HCT116 (cell line): ENCODE results near the gene MCFD2. TPM values are rescaled to one million over a fixed set of nuclear protein-coding genes. Genes with fewer than 3 reads are reported as not detected.

Source experiments
- ATAC-seq: fragments of 200-7000 bp; cut with Tn5 transposase; 2 replicates; pipeline ENCODE4 v1.9.1; 2020; ENCODE audit warnings: mild to moderate bottlenecking, moderate library complexity
- BruUV-seq: library from RNA; stranded (reverse); fragments of 400-500 nt; replicated peaks from 2 replicates; lab custom pipeline; 2021; lab: Mats Ljungman, UMichigan
- CTCF ChIA-PET: fragments of 300-600 bp; sonication (Branson Sonifier 250); formaldehyde crosslinking; loops from one replicate; lab custom pipeline; 2021; ENCODE audit warnings: antibody characterized with exemption; lab: Charles Lee
- POLR2A ChIA-PET: fragments of 300-600, 350-600 bp; sonication (Branson Sonifier 250); formaldehyde crosslinking; loops from one replicate; lab custom pipeline; 2021; ENCODE audit warnings: antibody characterized with exemption; lab: Charles Lee
- RAD21 ChIA-PET, 2 experiments: fragments of 300-600 bp; sonication (Branson Sonifier 250); formaldehyde crosslinking; loops; one replicate each; lab custom pipeline; 2023; ENCODE audit warnings: low total read pairs in 2 of 2; ENCODE audit not compliant: uncharacterized antibody in 2 of 2, unreplicated experiment in 2 of 2, low non-redundant PET in 1 of 2; lab: Charles Lee
- DNase-seq: peaks from one replicate; pipeline ENCODE4 v3.0.0-alpha.2; 2010; ENCODE audit warnings: low read depth, low spot score
- H2AFZ ChIP-seq: fragments of 200-600 bp; shearing (Covaris generic), sonication (generic); 2 replicates; pipeline ENCODE4 v1.6.1; 2017; ENCODE audit warnings: low read depth, mixed run types, mixed read lengths, antibody characterized with exemption, low read length; ENCODE audit not compliant: poor library complexity, severe bottlenecking
- H3K27ac ChIP-seq: 2 replicates; pipeline ENCODE4 v1.5.1; 2012; ENCODE audit warnings: low read depth, low read length
- H3K27me3 ChIP-seq: fragments of 200-600 bp; sonication (generic); 2 replicates; pipeline ENCODE4 v1.6.1; 2016; ENCODE audit warnings: mixed run types, low read length, mixed read lengths; ENCODE audit not compliant: insufficient read depth
- H3K36me3 ChIP-seq, 2 experiments: fragments of 200-500 bp in 1 of 2; fragments of 200-600 bp in 1 of 2; sonication (Bioruptor generic) in 1 of 2; sonication (generic) in 1 of 2; 2 replicates each; pipeline versions ENCODE4 v1.5.1 to v1.6.1; 2014 to 2016; ENCODE audit warnings: low read length in 2 of 2, inconsistent platforms in 1 of 2, mixed read lengths in 1 of 2, mixed run types in 1 of 2; ENCODE audit not compliant: insufficient read depth in 2 of 2, control insufficient read depth in 1 of 2
- H3K4me1 ChIP-seq, 2 experiments: fragments of 200-600 bp in 1 of 2; sonication (generic) in 1 of 2; 2 replicates each; pipeline versions ENCODE4 v1.5.1 to v1.6.1; 2012 to 2017; ENCODE audit warnings: low read length in 2 of 2, inconsistent platforms in 1 of 2, mild to moderate bottlenecking in 1 of 2, mixed read lengths in 1 of 2, mixed run types in 1 of 2, moderate library complexity in 1 of 2; ENCODE audit not compliant: insufficient read depth in 2 of 2, control insufficient read depth in 1 of 2
- H3K4me2 ChIP-seq: fragments of 200-600 bp; sonication (generic); 2 replicates; pipeline ENCODE4 v1.6.1; 2017; ENCODE audit warnings: mixed run types, low read length, mixed read lengths
- H3K4me3 ChIP-seq, 2 experiments: fragments of 200-600 bp in 1 of 2; sonication (generic) in 1 of 2; replicated peaks in 1 of 2; 2 replicates each; pipeline ENCODE4 v1.5.1; 2011 to 2016; ENCODE audit warnings: low read length in 2 of 2, control low read depth in 1 of 2, low read depth in 1 of 2, mild to moderate bottlenecking in 1 of 2, mixed read lengths in 1 of 2, mixed run types in 1 of 2
- H3K79me2 ChIP-seq: fragments of 200-600 bp; sonication (generic); 2 replicates; pipeline ENCODE4 v1.6.1; 2017; ENCODE audit warnings: mild to moderate bottlenecking, mixed run types, low read length, moderate library complexity, mixed read lengths; ENCODE audit not compliant: insufficient read depth
- H3K9ac ChIP-seq: fragments of 200-600 bp; sonication (generic); 2 replicates; pipeline ENCODE4 v1.6.1; 2016; ENCODE audit warnings: low read length, mixed read lengths
- H3K9me2 ChIP-seq: fragments of 200-600 bp; sonication (generic), shearing (Covaris generic); 2 replicates; pipeline ENCODE4 v1.6.1; 2017; ENCODE audit warnings: mixed run types, mild to moderate bottlenecking, moderate library complexity; ENCODE audit not compliant: insufficient read depth
- H3K9me3 ChIP-seq, 2 experiments: fragments of 200-500 bp in 1 of 2; fragments of 200-600 bp in 1 of 2; sonication (Bioruptor generic) in 1 of 2; sonication (generic) in 1 of 2; 2 replicates each; pipeline ENCODE4 v1.6.1; 2014 to 2017; ENCODE audit warnings: low read length in 2 of 2, mixed read lengths in 2 of 2, inconsistent platforms in 1 of 2, low read depth in 1 of 2, mild to moderate bottlenecking in 1 of 2, mixed run types in 1 of 2, moderate library complexity in 1 of 2; ENCODE audit not compliant: control insufficient read depth in 1 of 2, insufficient read depth in 1 of 2
- H4K20me1 ChIP-seq: fragments of 200-600 bp; sonication (generic), shearing (Covaris generic); 2 replicates; pipeline ENCODE4 v1.6.1; 2017; ENCODE audit warnings: mixed run types, mild to moderate bottlenecking, moderate library complexity; ENCODE audit not compliant: insufficient read depth
- EGR1 ChIP-seq: IDR thresholded peaks from 2 replicates; pipeline ENCODE4 v1.6.1; 2012; ENCODE audit warnings: low read depth
- EZH2 ChIP-seq: fragments of 200-600 bp; sonication (generic); IDR thresholded peaks from 2 replicates; pipeline ENCODE4 v1.6.1; 2017; ENCODE audit warnings: antibody characterized with exemption, mixed run types
- EZH2phosphoT487 ChIP-seq: fragments of 200-600 bp; IDR thresholded peaks from 2 replicates; pipeline ENCODE4 v1.6.1; 2018; ENCODE audit warnings: antibody characterized with exemption, borderline replicate concordance
- FOSL1 ChIP-seq: IDR thresholded peaks from 2 replicates; pipeline ENCODE4 v1.6.1; 2012; ENCODE audit warnings: low read depth
- MAX ChIP-seq: IDR thresholded peaks from 2 replicates; pipeline ENCODE4 v1.6.1; 2012
- POLR2AphosphoS5 ChIP-seq: IDR thresholded peaks from 2 replicates; pipeline ENCODE4 v1.6.1; 2011; ENCODE audit warnings: mild to moderate bottlenecking, low read depth, low read length, moderate library complexity
- RAD21 ChIP-seq: IDR thresholded peaks from 2 replicates; pipeline ENCODE4 v1.6.1; 2012; ENCODE audit warnings: low read depth, mild to moderate bottlenecking
- SIN3A ChIP-seq: IDR thresholded peaks from 2 replicates; pipeline ENCODE4 v1.6.1; 2012; ENCODE audit warnings: low read depth
- SP1 ChIP-seq: IDR thresholded peaks from 2 replicates; pipeline ENCODE4 v1.6.1; 2012; ENCODE audit warnings: low read depth
- SRF ChIP-seq: IDR thresholded peaks from 2 replicates; pipeline ENCODE4 v1.6.1; 2012; ENCODE audit warnings: low read depth
- ZNF274 ChIP-seq: fragments of 200-500 bp; sonication (Bioruptor generic); IDR thresholded peaks from 2 replicates; pipeline ENCODE4 v1.6.1; 2014; ENCODE audit warnings: mild to moderate bottlenecking, low read depth, low read length, inconsistent platforms
- intact Hi-C: fragments of 100-400 bp; cut with micrococcal nuclease; formaldehyde crosslinking; loops from 2 replicates; pipeline ENCODE4 v1.10.0; 2022
- total RNA-seq: library from RNA; stranded (reverse); gene quantifications from one replicate; pipeline ENCODE4 v1.2.1, GENCODE V29; 2021; ENCODE audit not compliant: unreplicated experiment
- TF ChIP-seq, protein P1 (sequence below): IDR thresholded peaks from 2 replicates; pipeline ENCODE4 v1.6.1; 2012

Gene MCFD2
- total RNA-seq, 1 experiment from 2014 or later: 73.9 TPM

- intact Hi-C loops: no loop called here
- H3K9me3 ChIP-seq: no peaks in the 10 kb centered on the region
- DNase-seq: no peak
- peaks cover under 1 to 4% of the 10 kb centered on the region in 2 experiments; a peak in 2 of 4 replicates for H3K36me3 ChIP-seq
- RAD21 ChIA-PET: no interaction called here
- H3K4me1 ChIP-seq: peaks cover 24 to 25% of the 10 kb centered on the region in 2 experiments
- H3K27ac ChIP-seq: no peak overlapping the region
- BruUV-seq: no TSS peak
- no peak for ATAC-seq
- H3K9me2 ChIP-seq: no peaks in the 10 kb centered on the region
- TF ChIP-seq EZH2phosphoT487: no peak
- TF ChIP-seq, protein P1, sequence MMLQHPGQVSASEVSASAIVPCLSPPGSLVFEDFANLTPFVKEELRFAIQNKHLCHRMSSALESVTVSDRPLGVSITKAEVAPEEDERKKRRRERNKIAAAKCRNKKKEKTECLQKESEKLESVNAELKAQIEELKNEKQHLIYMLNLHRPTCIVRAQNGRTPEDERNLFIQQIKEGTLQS: no peak
- no peak for TF ChIP-seq SRF
- no peak for TF ChIP-seq FOSL1
- no peak for TF ChIP-seq EZH2
- no peak for TF ChIP-seq POLR2AphosphoS5
- TF ChIP-seq SP1: no peak
- TF ChIP-seq ZNF274: no peak
- TF ChIP-seq EGR1: no peak
- TF ChIP-seq, all 23 proteins: peak for 0
- CTCF ChIA-PET: no interaction called here
- no peaks in the 10 kb centered on the region for H4K20me1 ChIP-seq
- no peak overlapping the region for H3K9ac ChIP-seq
- no peaks in the 10 kb centered on the region for H3K27me3 ChIP-seq
- no peak overlapping the region for H2AFZ ChIP-seq
- H3K4me3 ChIP-seq: no peak overlapping the region
- H3K4me2 ChIP-seq: no peak overlapping the region
- H3K79me2 ChIP-seq: peaks cover 15% of the 10 kb centered on the region; the same call in 1 of the 2 replicates
- POLR2A ChIA-PET: no interaction called here
These were observed 35.9 kb upstream of the MCFD2 start for GRCh38 chr2:46951290-46952064.

DNA sequence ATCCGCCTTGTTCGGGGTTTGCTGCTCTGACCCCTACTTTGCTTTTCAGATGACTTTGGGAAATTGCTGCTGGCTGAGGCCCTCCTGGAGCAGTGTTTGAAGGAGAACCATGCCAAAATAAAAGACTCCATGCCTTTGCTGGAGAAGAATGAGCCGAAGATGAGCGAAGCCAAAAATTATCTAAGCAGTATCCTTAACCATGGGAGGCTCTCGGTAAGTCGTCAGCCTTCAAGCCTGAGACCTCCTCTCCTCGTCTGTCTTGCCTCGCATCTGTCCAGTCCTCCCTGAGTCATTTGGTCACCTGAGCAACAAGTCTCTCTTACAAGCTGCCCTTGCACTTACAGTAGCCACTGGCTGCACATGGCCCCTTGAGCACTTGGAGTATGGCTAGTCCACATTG is 34.7 kb upstream of the MCFD2 start:
- H3K4me2 ChIP-seq: no peak overlapping the region
- H3K9ac ChIP-seq: no peak overlapping the region
- H3K4me3 ChIP-seq: no peak overlapping the region
- ChIA-PET RAD21 (no interaction called here), CTCF (no interaction called here), POLR2A (no interaction called here)
- BruUV-seq: no TSS peak
- ATAC-seq (no peak), DNase-seq (no peak)
- H3K36me3 ChIP-seq: peaks cover 0 to 4% of the 10 kb centered on the region in 2 experiments; a peak in 2 of 4 replicates
- H3K27ac ChIP-seq: no peak overlapping the region
- no peaks in the 10 kb centered on the region for H3K9me3 ChIP-seq
- no peaks in the 10 kb centered on the region for H4K20me1 ChIP-seq
- H3K9me2 ChIP-seq: no peaks in the 10 kb centered on the region
- H3K79me2 ChIP-seq: peaks cover 15% of the 10 kb centered on the region; the same call in 1 of the 2 replicates
- TF ChIP-seq SIN3A (no peak), MAX (no peak), RAD21 (no peak), EZH2 (no peak)
- H2AFZ ChIP-seq: no peak overlapping the region
- peaks cover 14 to 17% of the 10 kb centered on the region in 2 experiments for H3K4me1 ChIP-seq
- intact Hi-C loops: no loop called here
- no peaks in the 10 kb centered on the region for H3K27me3 ChIP-seq
